ENCODE measurements around the gene TSPAN17.
"Not testable (repeated sequence)": the region's sequence is repeated elsewhere in the genome, so short reads cannot be mapped to it uniquely, and the experiment has no call there.

The TSPAN17 gene

DNA sequence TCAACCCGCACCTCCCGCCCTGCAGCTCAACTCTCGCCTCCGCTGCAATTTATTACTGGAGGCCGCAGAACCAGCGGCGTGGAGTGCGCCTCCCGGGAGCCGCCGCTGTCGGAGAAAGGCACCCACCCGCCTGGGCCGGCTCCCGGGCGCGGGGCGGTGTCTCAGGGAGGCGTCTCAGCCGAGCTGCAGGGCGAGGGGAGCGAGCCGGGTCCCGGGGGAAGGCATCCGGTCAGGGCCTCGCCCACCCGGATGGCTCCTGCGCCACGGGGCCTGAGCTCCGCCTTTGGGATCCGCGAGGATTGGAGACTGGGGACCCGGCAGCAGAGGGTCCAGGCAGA, 32.9 kb downstream of the TSPAN17 start:
- DNase-seq (ENCODE audit: low read depth) = no peak

DNA sequence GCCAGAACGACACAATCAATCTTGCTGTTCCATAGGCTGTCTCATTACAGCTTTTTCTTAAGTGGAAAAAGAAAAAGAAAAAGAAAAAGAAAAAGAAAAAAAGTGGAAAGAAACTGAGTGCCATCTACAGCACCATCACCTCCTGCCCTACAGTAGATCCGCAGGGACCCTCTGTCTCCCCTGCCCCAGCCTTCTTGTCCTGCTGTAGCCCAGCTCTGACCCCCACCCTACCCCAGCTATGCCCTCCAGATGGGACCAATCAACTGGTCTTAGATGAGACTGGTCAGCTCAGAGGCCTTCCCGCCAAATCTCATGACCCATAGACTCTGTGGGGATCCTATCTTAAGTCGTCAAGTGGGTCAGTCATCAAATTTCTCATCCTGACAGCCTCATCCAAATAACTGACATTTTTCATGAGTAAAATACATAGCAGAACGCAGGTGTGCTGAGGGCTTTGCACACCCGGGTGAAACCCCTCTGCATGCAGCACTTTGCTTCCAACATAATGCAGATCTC, 34.8 kb downstream of the TSPAN17 start:
- no peak for DNase-seq (ENCODE audit: low read depth)

DNA sequence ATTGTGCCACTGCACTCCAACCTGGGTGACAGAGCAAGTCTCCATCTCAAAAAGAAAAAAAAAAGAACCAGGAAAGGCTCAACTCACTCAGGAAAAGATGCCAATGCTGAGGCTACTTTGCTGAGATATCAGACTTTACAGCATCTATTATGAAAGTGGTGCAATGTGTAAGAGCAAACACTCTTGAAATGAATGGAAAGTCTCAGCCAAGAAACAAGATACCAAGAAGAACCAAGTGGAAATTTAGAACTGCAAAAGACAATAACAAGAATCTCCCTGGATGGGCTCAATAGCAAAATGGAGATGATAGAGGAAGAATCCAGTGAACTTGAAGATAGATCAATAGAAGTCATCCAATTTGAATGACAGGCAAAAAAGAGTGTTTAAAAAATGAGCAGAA, 37.7 kb downstream of the TSPAN17 start:
- no peak for DNase-seq (ENCODE audit: low read depth)

DNA sequence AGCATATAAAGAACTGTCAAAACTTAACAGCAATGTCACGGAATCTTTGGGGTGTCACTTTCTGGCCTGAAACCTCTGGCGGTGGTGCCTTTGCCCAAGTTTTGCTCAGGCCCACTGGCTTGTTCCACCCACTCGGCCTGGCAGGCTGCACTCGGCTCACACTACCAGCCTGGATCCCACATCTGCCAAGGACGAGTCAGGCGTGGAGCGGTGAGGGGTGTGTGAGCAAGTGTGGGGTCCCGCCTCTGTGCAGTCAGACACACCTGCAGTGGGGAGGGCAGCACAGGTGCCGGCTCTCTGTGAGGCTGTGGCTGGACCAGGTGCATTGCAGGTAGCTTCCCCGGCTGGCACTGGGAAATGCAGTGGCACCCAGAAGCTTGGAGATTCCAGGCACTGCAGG, 40.0 kb downstream of the TSPAN17 start:
- no peak for DNase-seq (ENCODE audit: low read depth)

DNA sequence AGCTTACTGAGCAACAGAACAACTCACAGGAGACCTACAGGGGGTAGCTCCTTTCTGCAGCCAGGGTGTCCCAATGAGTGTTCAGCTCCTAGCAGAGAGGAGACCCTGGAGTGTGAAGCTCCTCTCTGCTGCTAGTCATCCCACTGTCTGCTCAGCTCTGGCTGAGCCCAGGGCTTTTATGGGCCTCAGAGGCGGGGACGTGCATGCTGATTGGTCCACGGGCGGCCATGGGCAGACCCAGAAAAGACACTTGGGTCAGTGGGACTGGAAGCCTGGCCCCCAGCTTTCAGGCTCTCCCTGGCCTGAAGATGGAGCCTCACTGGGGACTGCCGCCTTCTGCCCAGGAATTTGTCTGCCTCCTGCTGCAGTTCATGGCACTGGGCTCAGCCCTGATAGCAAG, 40.6 kb downstream of the TSPAN17 start:
- no peak for DNase-seq (ENCODE audit: low read depth)

DNA sequence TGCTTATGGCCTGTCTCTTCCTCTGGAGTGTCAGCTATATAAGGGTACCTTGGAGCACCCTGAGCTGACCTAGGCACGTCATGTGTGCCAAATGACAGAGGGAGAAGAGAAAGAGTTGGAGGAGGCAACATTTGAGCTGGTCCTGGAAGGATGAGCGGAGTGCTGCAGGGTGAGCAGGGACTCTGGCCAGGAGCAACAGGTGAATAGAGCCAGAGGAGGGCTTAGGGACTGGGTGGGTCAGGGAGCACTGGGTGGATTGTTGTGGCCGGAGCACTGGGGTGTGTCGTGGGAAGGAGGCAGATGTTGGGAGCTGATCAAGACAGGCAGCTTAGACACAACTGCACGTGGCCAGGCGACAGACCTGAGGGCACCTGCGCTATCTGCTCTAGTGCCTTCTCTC, 43.6 kb downstream of the TSPAN17 start:
- DNase-seq (ENCODE audit: low read depth) = no peak

DNA sequence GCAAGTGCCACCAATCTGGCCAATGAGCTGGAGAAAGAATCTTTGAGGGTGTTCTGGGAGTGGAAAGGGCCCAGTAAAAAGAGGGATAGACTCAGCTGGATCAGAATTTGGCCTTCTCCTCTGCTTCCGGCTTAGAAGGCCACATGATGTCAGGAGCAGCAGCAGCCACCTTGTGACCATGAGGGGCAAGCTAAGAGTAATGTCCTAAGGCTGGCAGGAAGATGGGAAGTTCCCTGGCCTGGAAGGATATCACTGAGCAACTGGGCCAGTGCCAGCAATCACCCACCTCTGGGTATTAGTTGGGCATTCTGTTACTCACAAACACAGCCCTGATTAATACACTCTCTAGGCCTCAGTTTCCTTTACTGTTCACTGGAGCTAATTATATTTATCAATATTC, 44.2 kb downstream of the TSPAN17 start:
- DNase-seq (ENCODE audit: low read depth) = no peak

DNA sequence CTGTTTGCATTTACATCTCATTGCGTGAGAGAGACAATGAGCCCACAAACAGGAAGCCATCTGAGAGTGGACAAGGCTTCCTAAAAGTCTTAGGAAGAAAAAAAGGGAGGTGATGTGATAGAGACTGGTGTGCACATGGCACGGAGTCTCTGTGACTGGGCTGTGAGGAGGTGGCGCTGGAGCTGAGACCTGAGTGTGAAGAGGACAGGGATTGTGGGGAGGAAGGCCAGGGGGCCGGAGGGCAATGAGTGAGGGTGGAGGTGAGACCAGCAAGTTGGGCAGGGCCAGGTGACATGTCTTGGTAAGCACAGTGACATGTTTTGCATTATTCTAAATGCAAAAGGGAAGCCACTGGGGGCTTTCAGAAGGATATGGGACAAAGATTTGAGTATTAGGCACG, 45.0 kb downstream of the TSPAN17 start:
- no peak for DNase-seq (ENCODE audit: low read depth)

DNA sequence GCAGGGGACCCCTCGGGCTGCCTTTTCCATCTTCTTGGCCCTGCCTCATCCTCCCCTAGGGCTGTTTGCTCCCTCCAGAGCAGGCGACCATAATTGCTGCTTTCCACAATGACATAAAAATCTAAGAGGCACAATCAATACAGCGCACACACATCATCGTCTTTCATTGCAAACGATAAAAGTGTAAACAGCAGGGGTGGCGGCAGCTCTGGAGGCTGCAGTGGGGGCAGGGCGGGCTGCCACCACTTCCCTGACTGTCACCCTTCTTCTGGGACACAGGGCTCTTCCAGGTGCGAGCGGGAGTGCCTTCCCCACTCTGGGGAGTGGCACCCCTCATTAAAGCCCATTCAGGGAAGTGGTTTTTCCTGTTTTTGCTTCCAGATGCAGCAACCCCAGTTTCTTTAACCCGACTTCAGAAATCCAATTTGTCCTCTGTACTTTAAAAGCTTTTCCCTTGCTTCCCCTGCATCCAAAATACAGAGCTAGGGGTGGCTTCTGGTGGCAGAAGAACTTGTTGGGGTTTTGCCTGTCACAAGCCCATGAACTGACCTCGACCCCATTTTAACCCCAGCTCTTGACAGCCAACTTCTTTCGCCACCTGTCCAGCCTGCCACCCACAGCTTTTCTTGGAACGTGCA, 45.7 kb downstream of the TSPAN17 start:
- no peak for DNase-seq (ENCODE audit: low read depth)

DNA sequence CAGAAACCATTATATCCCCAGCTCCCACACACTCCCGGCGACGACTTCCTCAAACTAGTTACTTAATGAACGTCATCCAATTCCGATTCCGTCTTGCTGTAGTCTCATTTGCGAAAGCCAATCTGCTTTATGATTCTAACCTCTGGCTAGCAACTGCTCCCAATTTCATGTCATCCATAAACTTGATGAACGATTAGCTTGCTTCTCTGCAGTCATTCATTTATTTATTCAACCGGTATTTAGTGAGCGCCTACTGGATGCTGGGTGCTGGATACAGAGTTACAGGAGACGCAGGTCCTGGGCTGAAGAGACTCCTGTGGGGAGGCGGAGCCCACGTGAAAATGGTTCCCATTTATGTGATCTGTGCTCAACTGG, 46.2 kb downstream of the TSPAN17 start:
- DNase-seq (ENCODE audit: low read depth) = no peak

DNA sequence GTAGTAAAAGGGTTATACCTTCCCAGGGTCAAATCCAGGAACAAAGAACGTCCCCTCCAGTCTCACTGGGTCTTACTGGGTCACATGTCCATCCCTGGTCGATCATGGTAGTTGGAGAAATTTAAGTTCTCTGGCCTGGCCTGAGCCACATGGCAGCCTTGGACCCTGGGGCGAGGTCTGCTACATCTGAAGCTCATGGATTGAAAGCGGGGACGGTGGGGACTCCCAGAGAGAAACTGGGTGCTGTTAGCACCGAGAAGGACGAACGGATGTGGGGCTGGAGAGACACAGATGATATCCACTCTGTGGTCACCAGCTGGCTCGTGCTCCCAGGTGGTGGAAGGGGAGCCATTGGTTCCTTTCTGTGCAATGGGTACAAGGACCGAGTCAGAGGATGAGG, 46.9 kb downstream of the TSPAN17 start:
- DNase-seq (ENCODE audit: low read depth) = no peak

DNA sequence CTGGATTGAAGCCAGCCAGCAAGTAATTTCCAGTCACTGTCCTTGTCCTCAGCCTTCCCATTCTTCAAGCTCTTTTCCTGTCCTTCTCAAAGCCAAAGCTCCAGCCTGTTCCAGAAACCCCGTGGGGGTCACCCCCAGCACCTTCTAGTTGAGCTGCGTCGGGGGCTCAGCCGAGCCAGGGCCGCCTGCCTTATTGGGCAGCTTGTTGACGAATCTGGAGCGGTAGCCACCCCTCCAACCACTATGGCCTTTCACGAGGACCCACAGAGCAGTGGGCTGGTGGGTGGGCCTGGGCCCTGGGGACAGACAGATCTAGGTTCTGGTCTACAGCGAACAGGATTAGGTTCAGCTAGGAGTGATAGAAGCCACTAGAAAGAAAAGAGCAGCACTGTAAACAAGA, 47.3 kb downstream of the TSPAN17 start:
- no peak for DNase-seq (ENCODE audit: low read depth)

DNA sequence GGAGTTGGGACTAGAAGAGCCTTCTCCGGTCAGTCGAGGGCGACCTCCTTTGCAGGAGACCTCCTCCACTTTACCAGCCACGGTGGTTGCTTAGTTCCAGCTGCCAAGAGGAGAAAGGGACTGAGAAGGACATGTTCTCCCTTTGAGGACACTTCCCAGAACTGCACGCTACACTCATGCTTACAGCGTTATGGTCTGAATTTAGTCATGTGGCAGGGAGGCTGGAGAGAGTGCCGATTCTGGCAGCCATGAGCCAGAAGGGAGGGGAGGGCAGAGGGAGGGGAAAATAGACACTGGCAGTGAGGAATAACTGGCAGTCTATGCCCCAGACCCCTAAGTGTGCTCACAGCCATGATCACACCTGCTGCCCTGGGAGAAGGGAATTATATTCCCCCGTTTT, 47.8 kb downstream of the TSPAN17 start:
- no peak for DNase-seq (ENCODE audit: low read depth)

DNA sequence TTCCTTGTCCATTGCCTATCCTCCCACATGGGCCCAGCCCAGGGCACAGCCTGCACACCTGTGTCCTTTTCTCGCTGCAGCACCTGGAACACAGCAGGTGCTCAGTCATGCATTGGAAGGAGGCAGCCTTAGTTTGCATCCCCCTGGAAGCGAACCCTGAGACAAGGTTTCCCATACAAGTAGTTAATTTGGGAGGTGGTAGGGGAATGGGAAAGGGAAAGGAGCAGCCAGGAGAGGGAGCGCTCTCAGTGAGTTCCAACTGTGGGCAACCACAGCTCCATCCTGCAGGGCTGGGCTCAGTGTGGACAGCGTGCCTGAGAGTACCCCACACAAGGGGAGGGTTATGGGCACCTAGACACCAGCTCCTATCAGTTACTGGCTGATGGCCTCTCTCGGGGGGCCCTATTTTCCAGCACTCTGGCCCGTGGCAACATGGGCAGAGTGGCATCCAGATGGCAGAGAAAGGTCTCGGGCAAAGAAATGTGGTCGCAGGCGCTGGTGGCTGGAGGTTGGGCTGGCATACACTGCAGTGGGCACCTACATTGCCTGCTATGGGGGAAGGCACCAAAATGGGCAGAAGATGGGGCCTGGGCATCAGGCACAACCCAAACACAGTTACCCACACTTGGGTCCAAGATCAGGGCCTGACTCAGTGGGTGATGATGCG, 50.1 kb downstream of the TSPAN17 start:
- no peak for DNase-seq (ENCODE audit: low read depth)

DNA sequence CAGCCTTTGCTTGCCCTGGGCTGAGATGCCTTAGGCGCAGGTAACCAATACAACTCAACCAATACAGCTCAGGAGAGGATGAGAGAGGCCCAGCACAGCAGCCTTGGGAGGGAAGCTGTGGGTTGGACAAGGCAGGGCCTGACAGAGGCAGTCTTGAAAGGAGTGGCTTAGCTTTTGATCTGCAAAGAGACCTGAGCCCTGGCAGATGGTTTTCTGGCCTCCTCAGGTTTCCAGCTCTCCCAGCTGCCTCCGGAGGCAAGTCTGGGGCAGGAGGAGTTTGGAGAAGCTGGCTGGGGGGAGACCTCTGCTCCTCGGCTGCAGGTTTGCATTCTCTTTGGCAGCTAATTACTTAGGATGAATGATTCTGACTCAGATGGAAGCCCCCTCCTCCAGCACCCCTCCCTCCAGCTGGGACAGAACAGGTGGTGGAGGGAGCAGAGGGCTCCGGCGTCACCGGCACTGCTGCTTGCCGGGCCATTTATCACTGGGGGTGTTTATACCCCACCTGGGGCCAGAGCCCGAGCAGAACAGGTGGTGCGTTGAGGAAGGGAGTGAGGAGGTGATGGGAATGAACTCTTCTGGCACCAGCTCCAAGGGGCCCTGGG, 50.8 kb downstream of the TSPAN17 start:
- DNase-seq (ENCODE audit: low read depth) = no peak

DNA sequence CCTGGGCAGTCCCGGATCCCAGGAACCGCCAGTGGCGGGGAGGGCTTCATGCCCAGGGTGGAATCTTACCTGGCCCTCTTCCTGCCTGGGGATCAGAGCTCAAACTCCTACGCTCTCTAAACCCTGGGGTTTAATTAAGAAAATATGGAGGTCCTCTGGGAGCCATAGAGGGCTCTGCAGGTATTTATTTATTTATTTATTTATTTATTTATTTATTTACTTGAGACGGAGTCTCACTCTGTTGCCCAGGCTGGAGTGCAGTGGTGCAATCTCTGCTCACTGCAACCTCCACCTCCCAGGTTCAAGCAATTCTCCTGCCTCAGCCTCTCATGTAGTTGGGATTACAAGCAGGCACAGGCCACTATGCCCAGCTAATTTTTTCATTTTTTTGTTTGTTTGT, 52.2 kb downstream of the TSPAN17 start:
- DNase-seq (ENCODE audit: low read depth) = not testable (repeated sequence)

DNA sequence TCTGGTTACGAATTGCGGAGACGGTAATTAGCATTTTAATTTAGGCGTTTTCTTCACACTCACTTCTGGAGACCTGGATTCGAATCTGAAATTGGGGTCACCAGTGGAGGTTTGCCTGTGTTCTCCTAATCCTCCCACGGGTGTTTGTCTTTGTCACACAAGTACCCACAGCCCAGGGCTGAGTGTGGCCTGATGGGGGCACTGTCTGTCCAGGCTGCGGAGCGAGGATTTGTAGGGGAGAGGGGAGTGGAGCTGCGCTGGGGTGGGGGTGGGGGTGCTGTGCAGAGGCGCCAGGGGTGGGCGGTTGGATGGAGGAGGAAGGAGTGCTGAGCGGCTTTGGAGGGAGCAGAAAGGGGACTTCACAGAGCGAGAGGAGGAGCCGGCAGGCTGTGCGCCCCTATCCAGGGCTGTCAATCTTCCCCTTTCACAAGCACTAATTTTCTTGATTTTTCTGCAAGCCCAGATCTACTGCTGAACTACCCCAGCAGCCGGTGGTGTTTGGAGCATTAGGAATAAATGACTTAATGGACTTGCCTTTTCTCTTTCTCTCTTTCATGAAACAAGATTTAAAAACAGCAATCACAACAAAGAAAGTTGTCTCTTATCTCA, 53.1 kb downstream of the TSPAN17 start:
- DNase-seq (ENCODE audit: low read depth) = no peak

DNA sequence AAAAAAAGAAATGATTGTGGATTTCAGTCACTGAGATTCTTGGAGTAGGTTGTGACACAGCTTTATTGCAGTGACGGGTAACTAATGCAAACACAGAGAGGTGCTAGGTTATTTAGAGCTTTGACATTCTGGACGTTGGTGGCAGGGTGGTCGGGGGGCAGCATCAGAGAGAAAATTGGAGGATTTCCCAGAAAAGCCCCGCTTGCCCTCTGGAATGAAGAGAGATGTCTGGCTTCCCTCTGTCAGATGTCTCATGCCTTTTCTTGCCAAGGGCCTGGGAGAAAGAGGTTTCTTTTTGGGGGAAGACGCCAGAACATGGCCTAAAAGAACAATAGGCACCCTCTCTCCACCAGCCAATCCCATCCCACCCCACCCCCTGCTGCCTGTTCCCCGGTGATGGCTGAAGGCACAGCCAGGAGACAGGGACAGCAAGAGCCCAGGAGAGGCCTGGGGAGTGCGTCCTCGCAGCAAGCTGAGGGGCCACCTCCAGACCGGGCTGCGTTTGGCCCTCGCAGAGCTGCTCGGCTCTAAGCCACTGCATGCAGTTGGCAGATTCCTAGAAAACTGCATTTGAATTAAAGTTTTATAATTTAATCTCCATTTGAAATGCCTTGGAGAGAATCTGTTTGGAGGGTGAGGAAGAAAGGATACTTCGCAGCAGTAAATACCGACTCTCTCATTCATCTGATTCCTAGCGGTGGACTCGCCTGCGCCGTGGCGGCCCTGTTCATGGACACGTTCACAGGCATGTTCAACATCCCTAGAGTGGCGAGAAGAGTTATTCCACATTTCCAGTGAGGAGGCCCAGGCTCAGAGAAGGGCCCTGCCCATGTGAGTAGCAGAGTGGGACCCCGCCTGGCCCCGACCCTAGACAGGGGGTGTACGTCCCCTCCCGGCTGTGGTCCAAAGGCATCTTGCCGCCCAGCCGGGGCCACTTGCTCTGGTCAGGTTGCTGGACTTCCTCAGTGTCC, 55.7 kb downstream of the TSPAN17 start:
- no peak for DNase-seq (ENCODE audit: low read depth)

DNA sequence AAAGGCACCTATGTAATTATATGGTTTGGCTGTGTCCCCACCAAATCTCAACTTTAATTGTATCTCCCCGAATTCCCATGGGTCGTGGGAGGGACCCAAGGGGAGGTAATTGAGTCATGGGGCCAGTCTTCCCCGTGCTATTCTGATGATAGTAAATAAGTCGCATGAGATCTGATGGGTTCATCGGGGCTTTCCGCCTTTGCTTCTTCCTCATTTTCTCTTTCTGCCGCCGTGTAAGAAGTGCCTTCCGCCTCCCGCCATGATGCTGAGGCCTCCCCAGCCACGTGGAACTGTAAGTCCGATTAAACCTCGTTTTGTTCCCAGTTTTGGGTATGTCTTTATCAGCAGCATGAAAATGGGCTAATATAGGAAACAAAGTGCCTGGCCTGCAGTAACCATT, 56.6 kb downstream of the TSPAN17 start:
- DNase-seq (ENCODE audit: low read depth) = no peak

DNA sequence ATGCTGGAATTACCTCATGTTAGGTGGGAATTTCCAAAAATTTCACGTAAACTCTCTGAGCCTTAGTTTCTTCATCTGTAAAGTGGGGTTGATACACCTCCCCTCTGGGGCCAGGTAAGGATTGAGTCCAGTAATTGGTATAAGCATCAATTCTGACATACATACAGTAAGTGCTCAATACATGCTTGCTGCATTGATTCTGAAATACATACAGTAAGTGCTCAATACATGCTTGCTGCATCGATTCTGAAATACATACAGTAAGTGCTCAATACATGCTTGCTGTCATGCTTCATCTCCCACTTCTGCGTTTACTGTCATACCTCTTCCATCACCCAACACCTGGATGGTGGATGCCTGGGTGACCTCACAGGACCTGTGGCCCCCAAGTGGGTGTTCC, 57.1 kb downstream of the TSPAN17 start:
- DNase-seq (ENCODE audit: low read depth) = no peak

DNA sequence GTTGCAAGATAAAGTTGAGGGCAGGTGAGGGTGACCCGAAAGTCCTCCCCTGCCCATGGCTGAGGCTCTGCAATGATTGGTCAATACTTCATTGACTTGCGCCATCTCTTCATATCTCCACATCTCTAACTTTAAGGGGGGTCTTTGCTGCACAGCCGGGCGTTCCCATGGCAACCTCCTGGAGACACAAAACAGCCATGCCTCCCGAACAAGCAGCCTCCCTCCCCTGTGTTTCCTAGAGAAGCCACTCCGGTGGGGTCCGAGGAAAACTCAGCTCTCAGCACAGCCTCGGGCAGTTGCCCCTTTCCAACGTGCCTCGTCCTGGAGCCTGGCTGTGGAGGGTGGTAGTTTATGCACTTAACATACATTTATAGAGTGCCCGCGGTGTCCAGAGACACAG, 57.5 kb downstream of the TSPAN17 start:
- DNase-seq (ENCODE audit: low read depth) = no peak

Data from stimulated activated CD8-positive, alpha-beta memory T cell treated with anti-CD3 and anti-CD28 coated beads, Interleukin-4, amount 100 ng/mL, for 24 hours (primary cell).